A549 treated with CpdA at 1 μM for 4 hours (cell line): ENCODE results near the gene TMEM203. TPM values are rescaled to one million over a fixed set of nuclear protein-coding genes. Genes with fewer than 3 reads are reported as not detected.

Experiments used
- total RNA-seq: library from RNA; stranded (reverse); fragments of 200-300 nt; extraction: Qiagen RNA extraction; gene quantifications from 5 replicates; pipeline ENCODE4 v1.2.3, GENCODE V29; 2022; ENCODE audit warnings: low read depth

Gene TMEM203
- total RNA-seq, 1 experiment from 2014 or later: 46.0 TPM

Other genes starting within 250 kb of the TMEM203 start
- gene PTGDS, start 228.1 kb downstream of the TMEM203 start, total RNA-seq: 0.35 to 0.71 TPM (median 0.39 TPM) in 3 of 5 replicates, not detected in the others
- 0.02 TPM in 1 of 5 replicates, not detected in the others for gene LCNL1, start 222.7 kb downstream of the TMEM203 start, total RNA-seq
- 49.2 to 83.7 TPM (median 73.5 TPM) in 5 replicates for gene PAXX, start 213.2 kb downstream of the TMEM203 start, total RNA-seq
- gene CLIC3, start 209.1 kb downstream of the TMEM203 start, total RNA-seq: 1.7 to 4.0 TPM (median 3.5 TPM) in 5 replicates
- 23.2 to 31.7 TPM (median 25.6 TPM) in 5 replicates for gene ABCA2, start 177.4 kb downstream of the TMEM203 start, total RNA-seq
- 0.05 TPM in 2 of 5 replicates, not detected in the others for gene FUT7, start 173.6 kb downstream of the TMEM203 start, total RNA-seq
- gene NPDC1, start 159.5 kb downstream of the TMEM203 start, total RNA-seq: 36.7 to 87.5 TPM (median 78.6 TPM) in 5 replicates
- gene ENTPD2, start 151.6 kb downstream of the TMEM203 start, total RNA-seq: 0.72 to 1.2 TPM (median 0.76 TPM) in 5 replicates
- gene SAPCD2, start 135.1 kb downstream of the TMEM203 start, total RNA-seq: 13.9 to 28.6 TPM (median 24.4 TPM) in 5 replicates
- gene UAP1L1, start 128.1 kb downstream of the TMEM203 start, total RNA-seq: 9.7 to 15.4 TPM (median 11.3 TPM) in 5 replicates
- 41.0 to 54.7 TPM (median 47.7 TPM) in 5 replicates for gene MAN1B1, start 118.7 kb downstream of the TMEM203 start, total RNA-seq
- gene DPP7, start 90.9 kb downstream of the TMEM203 start, total RNA-seq: 71.6 to 131 TPM (median 112 TPM) in 5 replicates
- 0.31 to 1.0 TPM (median 0.38 TPM) in 5 replicates for gene GRIN1, start 66.5 kb downstream of the TMEM203 start, total RNA-seq
- 0.48 to 2.1 TPM (median 1.3 TPM) in 5 replicates for gene LRRC26, start 35.6 kb downstream of the TMEM203 start, total RNA-seq
- gene TMEM210, start 33.6 kb downstream of the TMEM203 start, total RNA-seq: not detected in 5 replicates
- 25.4 to 37.9 TPM (median 36.1 TPM) in 5 replicates for gene ANAPC2, start 17.1 kb downstream of the TMEM203 start, total RNA-seq
- gene SSNA1, start 17.0 kb downstream of the TMEM203 start, total RNA-seq: 88.4 to 157 TPM (median 143 TPM) in 5 replicates
- gene TPRN, start 4.9 kb downstream of the TMEM203 start, total RNA-seq: 5.6 to 11.1 TPM (median 10.3 TPM) in 5 replicates
- gene NDOR1, start 52 bp upstream of the TMEM203 start, total RNA-seq: 15.2 to 19.1 TPM (median 16.4 TPM) in 5 replicates
- gene RNF208, start 16.6 kb upstream of the TMEM203 start, total RNA-seq: 1.1 to 2.4 TPM (median 1.9 TPM) in 5 replicates
- 3.3 to 5.0 TPM (median 4.0 TPM) in 5 replicates for gene CYSRT1, start 19.5 kb upstream of the TMEM203 start, total RNA-seq
- gene RNF224, start 21.9 kb upstream of the TMEM203 start, total RNA-seq: 0.10 to 0.24 TPM (median 0.20 TPM) in 5 replicates
- 0.07 to 0.13 TPM (median 0.08 TPM) in 5 replicates for gene SLC34A3, start 25.3 kb upstream of the TMEM203 start, total RNA-seq
- gene TUBB4B, start 35.6 kb upstream of the TMEM203 start, total RNA-seq: 595 to 818 TPM (median 736 TPM) in 5 replicates
- gene STPG3, start 45.6 kb upstream of the TMEM203 start, total RNA-seq: not detected in 5 replicates
- 42.8 to 63.0 TPM (median 54.8 TPM) in 5 replicates for gene NELFB, start 49.7 kb upstream of the TMEM203 start, total RNA-seq
- gene TOR4A, start 72.1 kb upstream of the TMEM203 start, total RNA-seq: 17.8 to 30.2 TPM (median 27.4 TPM) in 5 replicates
- gene NRARP, start 96.6 kb upstream of the TMEM203 start, total RNA-seq: 2.7 to 7.1 TPM (median 5.4 TPM) in 5 replicates
- gene EXD3, start 217.5 kb upstream of the TMEM203 start, total RNA-seq: 6.1 to 7.4 TPM (median 6.9 TPM) in 5 replicates
- 1.0 to 1.5 TPM (median 1.5 TPM) in 5 replicates for gene NOXA1, start 217.7 kb upstream of the TMEM203 start, total RNA-seq
- 0.21 to 0.52 TPM (median 0.28 TPM) in 5 replicates for gene ENTPD8, start 235.7 kb upstream of the TMEM203 start, total RNA-seq